ENCODE measurements around the gene RASL10B.

GRCh38 chr17:35730400-35731005 is 936 bp upstream of the RASL10B start:
- no peak for TF ChIP-seq RAD21 (conservative IDR thresholded peaks at IDR 0.05)
- no peak for TF ChIP-seq EZH2 (IDR thresholded peaks at IDR 0.05; ENCODE audit: borderline replicate concordance, insufficient read depth, low read length, poor library complexity, severe bottlenecking)
- no peak for TF ChIP-seq CTCF (IDR thresholded peaks at IDR 0.05; ENCODE audit: poor library complexity, severe bottlenecking)
- no peak for TF ChIP-seq TAF1 (IDR thresholded peaks at IDR 0.05; ENCODE audit: low read depth)
- no peak for TF ChIP-seq REST (IDR thresholded peaks at IDR 0.05; ENCODE audit: borderline replicate concordance)

All from neural cell (in vitro differentiated cells).